ENCODE measurements around the gene DDR1.
A peak's percentile ranks its signal among the peaks of the same experiment; 100 is the strongest.

DDR1 gene

GRCh38 chr6:30882759-30883684, 1.3 kb upstream of the DDR1 start:
- H3K4me3 ChIP-seq (ENCODE audit: low read depth, low read length) = peak overlapping the region; percentile 59
- TF ChIP-seq CTCF (IDR thresholded peaks at IDR 0.05; ENCODE audit: insufficient read depth, low read depth, low read length, missing control alignments) = no peak
- DNase-seq (ENCODE audit: low read depth) = peak; percentile 73

- DNase-seq (ENCODE audit: low read depth) = peak; percentile 58
- peak overlapping the region; percentile 53 for H3K4me3 ChIP-seq (ENCODE audit: low read depth, low read length)
- TF ChIP-seq CTCF (IDR thresholded peaks at IDR 0.05; ENCODE audit: insufficient read depth, low read depth, low read length, missing control alignments) = no peak
These were observed 482 bp downstream of the DDR1 start for GRCh38 chr6:30884521-30885480.

GRCh38 chr6:30885481-30885998, 1.2 kb downstream of the DDR1 start:
- DNase-seq (ENCODE audit: low read depth) = no peak
- H3K4me3 ChIP-seq (ENCODE audit: low read depth, low read length) = peak overlapping the region; percentile 53

GRCh38 chr6:30885999-30886896, 1.9 kb downstream of the DDR1 start:
- no peak for TF ChIP-seq CTCF (IDR thresholded peaks at IDR 0.05; ENCODE audit: insufficient read depth, low read depth, low read length, missing control alignments)
- no peak for DNase-seq (ENCODE audit: low read depth)
- no peak overlapping the region for H3K4me3 ChIP-seq (ENCODE audit: low read depth, low read length)

More at GRCh38 chr6:30885481-30885998, 1.2 kb downstream of the DDR1 start:
- no peak for TF ChIP-seq CTCF (IDR thresholded peaks at IDR 0.05; ENCODE audit: insufficient read depth, low read depth, low read length, missing control alignments)

- no peak overlapping the region for H3K4me3 ChIP-seq (ENCODE audit: low read depth, low read length)
- TF ChIP-seq CTCF (IDR thresholded peaks at IDR 0.05; ENCODE audit: insufficient read depth, low read depth, low read length, missing control alignments) = no peak
- no peak for DNase-seq (ENCODE audit: low read depth)
These were observed 2.6 kb downstream of the DDR1 start for GRCh38 chr6:30886897-30887255.

Data from GM12865 (cell line).